Lower leg skin (tissue), 4 donors: ENCODE results near the gene FUCA1. TPM values are rescaled to one million over a fixed set of nuclear protein-coding genes. Genes with fewer than 3 reads are reported as not detected.

Experiments used
- DNase-seq, 2 donors: peaks; one replicate each; pipeline ENCODE4 v3.0.0-alpha.2; 2019; ENCODE audit warnings: low spot score in 2 of 2
- H3K4me3 ChIP-seq: fragments of 200-600 bp; sonication (generic); 2 replicates; pipeline ENCODE4 v1.5.1; 2017; ENCODE audit warnings: mild to moderate bottlenecking, low read depth; ENCODE audit not compliant: poor library complexity, severe bottlenecking
- POLR2A ChIP-seq, 2 donors: fragments of 450-650 bp; IDR thresholded peaks; one replicate each; pipeline ENCODE4 v1.6.1; 2016 to 2017; ENCODE audit warnings: antibody characterized with exemption in 2 of 2, mild to moderate bottlenecking in 1 of 2, moderate library complexity in 1 of 2
- WGBS, 2 donors: methylation state at CpG; one replicate each; pipeline ENCODE4 v1.1.5; 2018; 5-methylcytosine and 5-hydroxymethylcytosine counted together
- intact Hi-C: fragments of 100-400 bp; cut with DNase I; formaldehyde crosslinking; loops from one replicate; pipeline ENCODE4 v1.15.0; 2023; ENCODE audit warnings: low total_unique reads
- total RNA-seq, 4 donors: library from RNA; depleted of rRNA; stranded (reverse); fragments of >200 nt; gene quantifications; one replicate each; pipeline ENCODE4 v1.1.0, GENCODE V29; 2016
- TF ChIP-seq, protein P1 (sequence below), 3 donors: fragments of 450-650 bp; IDR thresholded peaks; one replicate each; pipeline ENCODE4 v1.5.1; 2016; ENCODE audit warnings: antibody characterized with exemption in 3 of 3, mild to moderate bottlenecking in 3 of 3, moderate library complexity in 2 of 3

FUCA1 gene
- total RNA-seq, 4 donors from 2014 or later, result 11.6 to 23.5 (median 18.7) TPM

DNA sequence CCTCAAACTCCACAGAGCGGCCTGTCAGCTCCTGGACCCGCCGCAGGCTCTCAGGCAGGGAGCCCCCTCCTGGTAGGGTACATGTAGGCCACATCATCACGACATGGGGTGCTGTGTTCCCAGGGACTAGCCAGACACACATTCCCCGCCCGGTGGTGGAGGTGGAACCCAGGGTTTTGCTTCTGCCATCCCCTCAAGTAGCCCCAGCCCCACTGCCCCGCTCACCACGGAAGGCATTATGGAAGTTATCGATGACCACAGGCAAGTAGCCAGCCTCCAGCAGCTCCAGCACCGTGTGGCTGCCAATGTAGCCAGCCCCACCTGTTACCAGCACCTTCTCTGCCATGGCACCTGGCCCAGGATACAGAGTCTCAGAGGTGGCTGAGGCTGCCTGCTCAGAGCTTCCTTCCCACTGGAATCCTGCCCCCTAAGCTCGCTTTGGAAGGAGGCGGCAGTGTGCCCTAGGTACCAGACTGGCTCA lies 69.4 kb downstream of the FUCA1 start:
- TF ChIP-seq POLR2A (IDR thresholded peaks at IDR 0.05), result no peak
- TF ChIP-seq, protein P1, sequence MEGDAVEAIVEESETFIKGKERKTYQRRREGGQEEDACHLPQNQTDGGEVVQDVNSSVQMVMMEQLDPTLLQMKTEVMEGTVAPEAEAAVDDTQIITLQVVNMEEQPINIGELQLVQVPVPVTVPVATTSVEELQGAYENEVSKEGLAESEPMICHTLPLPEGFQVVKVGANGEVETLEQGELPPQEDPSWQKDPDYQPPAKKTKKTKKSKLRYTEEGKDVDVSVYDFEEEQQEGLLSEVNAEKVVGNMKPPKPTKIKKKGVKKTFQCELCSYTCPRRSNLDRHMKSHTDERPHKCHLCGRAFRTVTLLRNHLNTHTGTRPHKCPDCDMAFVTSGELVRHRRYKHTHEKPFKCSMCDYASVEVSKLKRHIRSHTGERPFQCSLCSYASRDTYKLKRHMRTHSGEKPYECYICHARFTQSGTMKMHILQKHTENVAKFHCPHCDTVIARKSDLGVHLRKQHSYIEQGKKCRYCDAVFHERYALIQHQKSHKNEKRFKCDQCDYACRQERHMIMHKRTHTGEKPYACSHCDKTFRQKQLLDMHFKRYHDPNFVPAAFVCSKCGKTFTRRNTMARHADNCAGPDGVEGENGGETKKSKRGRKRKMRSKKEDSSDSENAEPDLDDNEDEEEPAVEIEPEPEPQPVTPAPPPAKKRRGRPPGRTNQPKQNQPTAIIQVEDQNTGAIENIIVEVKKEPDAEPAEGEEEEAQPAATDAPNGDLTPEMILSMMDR (IDR thresholded peaks at IDR 0.05), result no peak
- intact Hi-C loops, result no loop called here
- no peak overlapping the region for H3K4me3 ChIP-seq
- DNase-seq, result no peak
- 80 to 83% methylated on average over 12 of the region's 12 CpGs for WGBS, 2 donors

GRCh38 chr1:23797478-23798448 lies 70.3 kb downstream of the FUCA1 start:
- WGBS, 2 donors, result 78 to 85% methylated on average over 20 of the region's 20 CpGs
- no peak overlapping the region for H3K4me3 ChIP-seq
- TF ChIP-seq POLR2A (IDR thresholded peaks at IDR 0.05), result no peak
- TF ChIP-seq, protein P1 (IDR thresholded peaks at IDR 0.05), result no peak

GRCh38 chr1:23796466-23797271 lies 71.4 kb downstream of the FUCA1 start:
- DNase-seq, result no peak
- intact Hi-C loops, result no loop called here
- WGBS, 2 donors, result 69 to 71% methylated on average over 16 to 17 of the region's 17 CpGs
- no peak overlapping the region for H3K4me3 ChIP-seq
- TF ChIP-seq, protein P1 (IDR thresholded peaks at IDR 0.05), result no peak
- no peak for TF ChIP-seq POLR2A (IDR thresholded peaks at IDR 0.05)

More at GRCh38 chr1:23797478-23798448, 70.3 kb downstream of the FUCA1 start:
- intact Hi-C loops, result no loop called here
- no peak for DNase-seq

DNA sequence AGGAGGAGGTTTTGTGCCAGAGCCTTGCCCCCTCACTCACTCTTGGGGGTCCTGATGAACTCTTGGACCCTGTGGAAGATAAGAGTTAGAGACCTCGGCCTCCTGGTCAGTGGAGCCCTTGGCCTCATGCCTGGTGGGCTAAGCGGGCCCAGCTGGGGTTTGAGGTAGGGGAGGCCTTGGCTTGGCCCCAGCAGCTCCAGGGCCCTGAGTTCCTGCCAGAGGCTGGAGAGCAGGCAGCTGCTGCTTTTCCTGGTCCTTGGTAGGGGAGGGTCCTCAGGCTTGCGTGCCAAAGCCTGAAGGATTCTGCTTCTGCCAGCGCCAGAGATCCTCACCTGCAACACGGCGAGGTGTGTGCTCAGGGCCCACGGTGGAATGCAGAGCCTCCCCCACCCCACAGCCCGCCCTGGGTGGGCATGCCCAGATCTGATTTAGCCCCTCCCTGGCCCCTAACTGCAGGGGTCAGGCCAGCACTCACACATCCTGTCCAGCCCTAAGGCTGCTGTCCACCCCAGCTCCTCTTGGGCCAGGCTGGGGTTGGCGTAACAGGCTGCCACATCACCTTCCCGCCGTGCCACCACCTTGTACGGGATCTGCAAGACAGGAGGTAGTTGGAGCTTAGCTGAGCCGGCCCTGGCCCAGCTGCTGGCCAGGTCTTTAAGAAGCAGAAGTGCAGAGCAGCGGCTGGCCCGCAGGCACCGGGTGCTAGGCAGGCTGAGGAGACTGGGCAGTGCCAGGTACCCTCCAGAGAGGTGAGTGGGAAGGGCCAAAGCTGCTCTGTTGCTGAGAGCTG lies 72.2 kb downstream of the FUCA1 start:
- H3K4me3 ChIP-seq, result no peak overlapping the region
- TF ChIP-seq POLR2A (IDR thresholded peaks at IDR 0.05), result no peak
- TF ChIP-seq, protein P1 (IDR thresholded peaks at IDR 0.05), result no peak
- intact Hi-C loops, result no loop called here
- DNase-seq, result no peak
- 72 to 82% methylated on average over 6 to 16 of the region's 16 CpGs for WGBS, 2 donors

Other genes with a start within 250 kb of the FUCA1 start
- 1,000 to 10,000 TPM; 1,119 to 1,710 (median 1,561) TPM for gene RPL11, start 176.5 kb downstream of the FUCA1 start, total RNA-seq
- gene ELOA, start 124.8 kb downstream of the FUCA1 start, total RNA-seq, result 10 to 100 TPM; 33.6 to 40.4 (median 39.9) TPM
- 100 to 1,000 TPM in 1 of 4 donors, 10 to 100 TPM in 3; 77.0 to 115 (median 85.7) TPM for gene PITHD1, start 89.9 kb downstream of the FUCA1 start, total RNA-seq
- gene LYPLA2, start 77.1 kb downstream of the FUCA1 start, total RNA-seq, result 10 to 100 TPM; 57.6 to 76.0 (median 66.7) TPM
- 10 to 100 TPM; 12.8 to 39.3 (median 29.5) TPM for gene GALE, start 67.5 kb downstream of the FUCA1 start, total RNA-seq
- 10 to 100 TPM; 30.9 to 44.9 (median 36.0) TPM for gene HMGCL, start 42.9 kb downstream of the FUCA1 start, total RNA-seq
- gene CNR2, start 45.1 kb upstream of the FUCA1 start, total RNA-seq, result not detected
- gene PNRC2, start 91.5 kb upstream of the FUCA1 start, total RNA-seq, result 10 to 100 TPM; 65.0 to 84.6 (median 80.0) TPM
- 10 to 100 TPM; 41.3 to 68.3 (median 47.4) TPM for gene SRSF10, start 112.0 kb upstream of the FUCA1 start, total RNA-seq
- gene MYOM3, start 243.8 kb upstream of the FUCA1 start, total RNA-seq, result 1 to 10 TPM; 1.5 to 1.9 (median 1.7) TPM